ENCODE data around the gene OVCA2. TPM values are rescaled to one million over a fixed set of nuclear protein-coding genes. Genes with fewer than 3 reads are reported as not detected.

OVCA2 gene
- total RNA-seq, 3 donors from 2014 or later, result 24.3 to 35.4 (median 32.5) TPM

GRCh38 chr17:2054512-2055291 lies 12.9 kb downstream of the OVCA2 start, which contains the start of gene HIC1:
TSS of gene HIC1 (plus strand) at chr17:2055103. CDS start at chr17:2056691, 1,588 bp downstream.
- Histone ChIP-seq H3K4me1 (peaks cover 10 to 11% of the 10 kb centered on the region in 2 donors), H3K4me3 (peak within 1 kb of the TSS; percentile 61 to 84 (median 70)), H3K27ac (peak within 1 kb of the TSS; percentile 85 to 89), H3K36me3 (no peaks in the 10 kb centered on the region), H3K9me3 (no peaks in the 10 kb centered on the region), H3K27me3 (no peaks in the 10 kb centered on the region)
- intact Hi-C loops (cut with DNase I; ENCODE audit: low total_unique reads), result loop anchor here (5.0 kb wide), 1 partner anchor 188 kb away; no protein-coding TSS in a partner anchor
- peak; percentile 64 to 74 for DNase-seq (ENCODE audit: low spot score in 2 of 2)
- TF ChIP-seq, protein P1, sequence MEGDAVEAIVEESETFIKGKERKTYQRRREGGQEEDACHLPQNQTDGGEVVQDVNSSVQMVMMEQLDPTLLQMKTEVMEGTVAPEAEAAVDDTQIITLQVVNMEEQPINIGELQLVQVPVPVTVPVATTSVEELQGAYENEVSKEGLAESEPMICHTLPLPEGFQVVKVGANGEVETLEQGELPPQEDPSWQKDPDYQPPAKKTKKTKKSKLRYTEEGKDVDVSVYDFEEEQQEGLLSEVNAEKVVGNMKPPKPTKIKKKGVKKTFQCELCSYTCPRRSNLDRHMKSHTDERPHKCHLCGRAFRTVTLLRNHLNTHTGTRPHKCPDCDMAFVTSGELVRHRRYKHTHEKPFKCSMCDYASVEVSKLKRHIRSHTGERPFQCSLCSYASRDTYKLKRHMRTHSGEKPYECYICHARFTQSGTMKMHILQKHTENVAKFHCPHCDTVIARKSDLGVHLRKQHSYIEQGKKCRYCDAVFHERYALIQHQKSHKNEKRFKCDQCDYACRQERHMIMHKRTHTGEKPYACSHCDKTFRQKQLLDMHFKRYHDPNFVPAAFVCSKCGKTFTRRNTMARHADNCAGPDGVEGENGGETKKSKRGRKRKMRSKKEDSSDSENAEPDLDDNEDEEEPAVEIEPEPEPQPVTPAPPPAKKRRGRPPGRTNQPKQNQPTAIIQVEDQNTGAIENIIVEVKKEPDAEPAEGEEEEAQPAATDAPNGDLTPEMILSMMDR (IDR thresholded peaks at IDR 0.05), result peak; percentile 41 to 97 (median 88)
- peak; percentile 21 for TF ChIP-seq POLR2A (IDR thresholded peaks at IDR 0.05)
- TF ChIP-seq POLR2AphosphoS5 (IDR thresholded peaks at IDR 0.05), result peak; percentile 63 to 71 (median 69)

DNA sequence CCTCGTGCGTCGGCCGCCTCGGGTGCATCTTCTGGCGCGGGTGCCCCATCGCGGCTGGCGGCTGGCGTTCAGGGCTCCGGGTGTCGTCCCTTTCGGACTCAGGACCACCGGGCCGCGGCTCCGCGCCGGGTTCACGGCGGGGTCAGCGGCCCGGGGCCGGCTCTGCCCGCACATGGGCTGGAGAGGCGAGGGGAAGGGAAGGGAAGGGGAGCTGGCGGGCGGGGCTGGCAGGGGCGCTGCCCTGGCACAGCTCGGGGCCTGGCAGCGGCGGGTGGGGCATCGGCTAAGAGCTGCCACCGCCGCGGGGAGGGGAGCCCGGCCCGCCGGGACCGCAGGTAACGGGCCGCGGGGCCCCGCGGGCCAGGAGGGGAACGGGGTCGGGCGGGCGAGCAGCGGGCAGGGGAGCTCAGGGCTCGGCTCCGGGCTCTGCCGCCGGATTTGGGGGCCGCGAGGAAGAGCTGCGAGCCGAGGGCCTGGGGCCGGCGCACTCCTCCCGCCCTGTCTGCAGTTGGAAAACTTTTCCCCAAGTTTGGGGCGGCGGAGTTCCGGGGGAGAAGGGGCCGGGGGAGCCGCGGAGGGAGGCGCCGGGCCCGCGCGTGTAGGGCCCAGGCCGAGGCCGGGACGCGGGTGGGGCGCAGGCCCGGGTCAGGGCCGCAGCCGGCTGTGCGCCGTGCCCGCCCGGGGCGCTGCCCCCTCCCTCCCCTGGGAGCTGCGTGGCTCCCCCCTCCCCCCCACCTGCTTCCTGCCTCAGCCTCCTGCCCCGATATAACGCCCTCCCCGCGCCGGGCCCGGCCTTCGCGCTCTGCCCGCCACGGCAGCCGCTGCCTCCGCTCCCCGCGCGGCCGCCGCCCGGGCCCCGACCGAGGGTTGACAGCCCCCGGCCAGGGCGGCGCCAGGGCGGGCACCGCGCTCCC lies 13.7 kb downstream of the OVCA2 start:
- Histone ChIP-seq H3K4me1 (peaks cover 10 to 11% of the 10 kb centered on the region in 2 donors), H3K36me3 (no peaks in the 10 kb centered on the region), H3K9me3 (no peaks in the 10 kb centered on the region), H3K27ac (peak overlapping the region; percentile 85 to 89), H3K27me3 (no peaks in the 10 kb centered on the region), H3K4me3 (peak overlapping the region; percentile 61 to 84 (median 70))
- TF ChIP-seq POLR2AphosphoS5 (IDR thresholded peaks at IDR 0.05), result no peak
- TF ChIP-seq POLR2A (IDR thresholded peaks at IDR 0.05), result no peak
- TF ChIP-seq, protein P1 (IDR thresholded peaks at IDR 0.05), result no peak
- no peak for DNase-seq (ENCODE audit: low spot score in 2 of 2)
- intact Hi-C loops (cut with DNase I; ENCODE audit: low total_unique reads), result loop anchor here (5.0 kb wide), 1 partner anchor 187 kb away; no protein-coding TSS in a partner anchor

DNA sequence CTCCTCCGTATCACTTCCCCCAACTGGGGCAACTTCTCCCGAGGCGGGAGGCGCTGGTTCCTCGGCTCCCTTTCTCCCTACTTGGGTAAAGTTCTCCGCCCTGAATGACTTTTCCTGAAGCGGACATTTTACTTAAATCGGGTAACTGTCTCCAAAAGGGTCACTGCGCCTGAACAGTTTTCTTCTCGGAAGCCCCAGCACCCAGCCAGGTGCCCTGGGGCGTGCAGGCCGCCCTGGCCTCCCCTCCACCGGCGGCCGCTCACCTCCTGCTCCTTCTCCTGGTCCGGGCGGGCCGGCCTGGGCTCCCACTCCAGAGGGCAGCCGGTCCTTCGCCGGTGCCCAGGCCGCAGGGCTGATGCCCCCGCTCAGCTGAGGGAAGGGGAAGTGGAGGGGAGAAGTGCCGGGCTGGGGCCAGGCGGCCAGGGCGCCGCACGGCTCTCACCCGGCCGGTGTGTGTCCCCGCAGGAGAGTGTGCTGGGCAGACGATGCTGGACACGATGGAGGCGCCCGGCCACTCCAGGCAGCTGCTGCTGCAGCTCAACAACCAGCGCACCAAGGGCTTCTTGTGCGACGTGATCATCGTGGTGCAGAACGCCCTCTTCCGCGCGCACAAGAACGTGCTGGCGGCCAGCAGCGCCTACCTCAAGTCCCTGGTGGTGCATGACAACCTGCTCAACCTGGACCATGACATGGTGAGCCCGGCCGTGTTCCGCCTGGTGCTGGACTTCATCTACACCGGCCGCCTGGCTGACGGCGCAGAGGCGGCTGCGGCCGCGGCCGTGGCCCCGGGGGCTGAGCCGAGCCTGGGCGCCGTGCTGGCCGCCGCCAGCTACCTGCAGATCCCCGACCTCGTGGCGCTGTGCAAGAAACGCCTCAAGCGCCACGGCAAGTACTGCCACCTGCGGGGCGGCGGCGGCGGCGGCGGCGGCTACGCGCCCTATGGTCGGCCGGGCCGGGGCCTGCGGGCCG lies 14.7 kb downstream of the OVCA2 start:
- H3K4me3 ChIP-seq, result peak overlapping the region; percentile 61 to 84 (median 70)
- H3K27me3 ChIP-seq, result no peaks in the 10 kb centered on the region
- H3K9me3 ChIP-seq, result no peaks in the 10 kb centered on the region
- no peaks in the 10 kb centered on the region for H3K36me3 ChIP-seq
- H3K4me1 ChIP-seq, result peaks cover 3 to 6% of the 10 kb centered on the region in 2 donors
- peak overlapping the region; percentile 85 to 89 for H3K27ac ChIP-seq
- DNase-seq (ENCODE audit: low spot score in 2 of 2), result no peak
- TF ChIP-seq POLR2A (IDR thresholded peaks at IDR 0.05), result no peak
- TF ChIP-seq POLR2AphosphoS5 (IDR thresholded peaks at IDR 0.05), result peak in 1 of 3 donors; percentile 22
- intact Hi-C loops (cut with DNase I; ENCODE audit: low total_unique reads), result loop anchor here (5.0 kb wide), 1 partner anchor 186 kb away; no protein-coding TSS in a partner anchor

DNA sequence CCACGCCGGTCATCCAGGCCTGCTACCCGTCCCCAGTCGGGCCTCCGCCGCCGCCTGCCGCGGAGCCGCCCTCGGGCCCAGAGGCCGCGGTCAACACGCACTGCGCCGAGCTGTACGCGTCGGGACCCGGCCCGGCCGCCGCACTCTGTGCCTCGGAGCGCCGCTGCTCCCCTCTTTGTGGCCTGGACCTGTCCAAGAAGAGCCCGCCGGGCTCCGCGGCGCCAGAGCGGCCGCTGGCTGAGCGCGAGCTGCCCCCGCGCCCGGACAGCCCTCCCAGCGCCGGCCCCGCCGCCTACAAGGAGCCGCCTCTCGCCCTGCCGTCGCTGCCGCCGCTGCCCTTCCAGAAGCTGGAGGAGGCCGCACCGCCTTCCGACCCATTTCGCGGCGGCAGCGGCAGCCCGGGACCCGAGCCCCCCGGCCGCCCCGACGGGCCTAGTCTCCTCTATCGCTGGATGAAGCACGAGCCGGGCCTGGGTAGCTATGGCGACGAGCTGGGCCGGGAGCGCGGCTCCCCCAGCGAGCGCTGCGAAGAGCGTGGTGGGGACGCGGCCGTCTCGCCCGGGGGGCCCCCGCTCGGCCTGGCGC lies 15.4 kb downstream of the OVCA2 start:
- Histone ChIP-seq H3K27me3 (no peaks in the 10 kb centered on the region), H3K9me3 (no peaks in the 10 kb centered on the region), H3K4me1 (peaks cover 2 to 6% of the 10 kb centered on the region in 2 donors), H3K36me3 (no peaks in the 10 kb centered on the region), H3K27ac (peak overlapping the region; percentile 74 to 89), H3K4me3 (peak overlapping the region; percentile 61 to 84 (median 70))
- DNase-seq (ENCODE audit: low spot score in 2 of 2), result no peak
- no peak for TF ChIP-seq POLR2AphosphoS5 (IDR thresholded peaks at IDR 0.05)
- TF ChIP-seq, protein P1 (IDR thresholded peaks at IDR 0.05), result no peak
- no peak for TF ChIP-seq POLR2A (IDR thresholded peaks at IDR 0.05)
- intact Hi-C loops (cut with DNase I; ENCODE audit: low total_unique reads), result loop anchor here (5.0 kb wide), 1 partner anchor 185 kb away; no protein-coding TSS in a partner anchor
